Esophagus muscularis mucosa (tissue), 4 donors: ENCODE results near the gene RNF145. TPM values are rescaled to one million over a fixed set of nuclear protein-coding genes. Genes with fewer than 3 reads are reported as not detected.

ENCODE experiments used
- DNase-seq: peaks from one replicate; pipeline ENCODE4 v3.0.0-alpha.2; 2017; ENCODE audit errors: extremely low spot score
- H3K27ac ChIP-seq, 4 donors: fragments of 200-600 bp; sonication (generic); replicated peaks in 1 of 4; 1 replicate in 3 of 4; 2 replicates in 1 of 4; pipeline ENCODE4 v1.5.1; 2016 to 2019; ENCODE audit warnings: mild to moderate bottlenecking in 1 of 4
- H3K27me3 ChIP-seq, 4 donors: fragments of 200-600 bp; sonication (generic); one replicate each; pipeline versions ENCODE4 v1.5.1 to v1.6.0; 2016 to 2019
- H3K36me3 ChIP-seq, 4 donors: fragments of 200-600 bp; sonication (generic); one replicate each; pipeline ENCODE4 v1.5.1; 2016 to 2019
- H3K4me1 ChIP-seq, 4 donors: fragments of 200-600 bp; sonication (generic); one replicate each; pipeline ENCODE4 v1.5.1; 2016 to 2019
- H3K4me3 ChIP-seq, 4 donors: fragments of 200-600 bp; sonication (generic); 1 replicate in 2 of 4; 2 replicates in 2 of 4; pipeline ENCODE4 v1.5.1; 2016 to 2019; ENCODE audit warnings: mild to moderate bottlenecking in 4 of 4, moderate library complexity in 1 of 4
- H3K9me3 ChIP-seq, 4 donors: fragments of 200-600 bp; sonication (generic); 1 replicate in 3 of 4; 2 replicates in 1 of 4; pipeline ENCODE4 v1.5.1; 2016 to 2019
- EP300 ChIP-seq: sonication (generic); formaldehyde crosslinking; IDR thresholded peaks from one replicate; pipeline ENCODE4 v1.6.1; 2017; ENCODE audit warnings: antibody characterized with exemption
- POLR2A ChIP-seq: fragments of 450-650 bp; IDR thresholded peaks from one replicate; pipeline ENCODE4 v1.6.1; 2017; ENCODE audit warnings: antibody characterized with exemption, moderate library complexity, mild to moderate bottlenecking, low read depth
- POLR2AphosphoS5 ChIP-seq, 2 donors: sonication (generic); formaldehyde crosslinking; IDR thresholded peaks; one replicate each; pipeline ENCODE4 v1.6.1; 2017; ENCODE audit warnings: antibody characterized with exemption in 2 of 2
- WGBS: methylation state at CpG from one replicate; pipeline ENCODE4 v1.1.5; 2018; 5-methylcytosine and 5-hydroxymethylcytosine counted together
- intact Hi-C: fragments of 100-400 bp; cut with DNase I; formaldehyde crosslinking; loops from one replicate; pipeline ENCODE4 v1.15.1; 2023
- total RNA-seq, 4 donors: library from RNA; depleted of rRNA; stranded (reverse); fragments of >200 nt; gene quantifications; one replicate each; pipeline versions ENCODE4 v1.1.0 to v1.2.1, GENCODE V29; 2016
- TF ChIP-seq, protein P1 (sequence below), 3 experiments: fragments of 200-600 bp in 2 of 3; fragments of 450-650 bp in 1 of 3; sonication (generic) in 2 of 3; IDR thresholded peaks; one replicate each; pipeline ENCODE4 v1.5.1; 2017 to 2019; ENCODE audit warnings: antibody characterized with exemption in 3 of 3, mild to moderate bottlenecking in 2 of 3, moderate library complexity in 1 of 3

The RNF145 gene
- total RNA-seq, 4 donors from 2014 or later: 50.5 to 84.1 (median 63.9) TPM

DNA sequence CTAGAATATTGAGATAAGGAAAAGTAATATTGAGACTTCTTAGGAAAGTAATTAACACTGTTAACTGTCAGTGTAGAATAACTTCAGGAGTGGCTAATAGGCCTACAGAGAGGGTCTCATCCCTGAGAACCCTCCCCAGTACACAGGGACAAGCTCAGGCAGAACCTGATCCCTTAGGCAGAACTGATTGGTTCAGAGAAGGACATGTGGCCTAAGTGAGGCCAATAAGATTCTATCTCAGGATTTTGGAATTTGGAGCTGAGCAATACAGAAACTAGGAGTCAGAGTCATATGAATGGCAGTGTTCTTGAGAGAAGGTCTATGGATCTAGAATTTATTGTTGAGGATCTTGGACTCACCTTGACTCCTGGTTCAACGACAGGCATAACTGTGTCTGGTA lies 42.8 kb upstream of the RNF145 start:
- Histone ChIP-seq H3K27me3 (peaks cover 0 to 35% (median 0%) of the 10 kb centered on the region in 4 donors), H3K27ac (no peak overlapping the region), H3K36me3 (no peaks in the 10 kb centered on the region), H3K9me3 (no peaks in the 10 kb centered on the region), H3K4me3 (no peak overlapping the region), H3K4me1 (no peaks in the 10 kb centered on the region)
- no peak for DNase-seq
- 41% methylated on average over 1 of the region's 1 CpG for WGBS
- no peak for TF ChIP-seq POLR2A
- intact Hi-C loops: no loop called here

GRCh38 chr5:159249158-159249557 lies 39.8 kb upstream of the RNF145 start:
- WGBS: 83% methylated on average over 2 of the region's 2 CpGs
- TF ChIP-seq POLR2A: no peak
- TF ChIP-seq POLR2AphosphoS5 (IDR thresholded peaks at IDR 0.05): no peak
- no peak for TF ChIP-seq EP300
- TF ChIP-seq, protein P1, sequence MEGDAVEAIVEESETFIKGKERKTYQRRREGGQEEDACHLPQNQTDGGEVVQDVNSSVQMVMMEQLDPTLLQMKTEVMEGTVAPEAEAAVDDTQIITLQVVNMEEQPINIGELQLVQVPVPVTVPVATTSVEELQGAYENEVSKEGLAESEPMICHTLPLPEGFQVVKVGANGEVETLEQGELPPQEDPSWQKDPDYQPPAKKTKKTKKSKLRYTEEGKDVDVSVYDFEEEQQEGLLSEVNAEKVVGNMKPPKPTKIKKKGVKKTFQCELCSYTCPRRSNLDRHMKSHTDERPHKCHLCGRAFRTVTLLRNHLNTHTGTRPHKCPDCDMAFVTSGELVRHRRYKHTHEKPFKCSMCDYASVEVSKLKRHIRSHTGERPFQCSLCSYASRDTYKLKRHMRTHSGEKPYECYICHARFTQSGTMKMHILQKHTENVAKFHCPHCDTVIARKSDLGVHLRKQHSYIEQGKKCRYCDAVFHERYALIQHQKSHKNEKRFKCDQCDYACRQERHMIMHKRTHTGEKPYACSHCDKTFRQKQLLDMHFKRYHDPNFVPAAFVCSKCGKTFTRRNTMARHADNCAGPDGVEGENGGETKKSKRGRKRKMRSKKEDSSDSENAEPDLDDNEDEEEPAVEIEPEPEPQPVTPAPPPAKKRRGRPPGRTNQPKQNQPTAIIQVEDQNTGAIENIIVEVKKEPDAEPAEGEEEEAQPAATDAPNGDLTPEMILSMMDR (IDR thresholded peaks at IDR 0.05): no peak
- DNase-seq: no peak
- Histone ChIP-seq H3K36me3 (no peaks in the 10 kb centered on the region), H3K4me1 (no peaks in the 10 kb centered on the region), H3K9me3 (no peaks in the 10 kb centered on the region), H3K27ac (no peak overlapping the region), H3K4me3 (no peak overlapping the region), H3K27me3 (peaks cover 0 to 16% (median 0%) of the 10 kb centered on the region in 4 donors)
- intact Hi-C loops: no loop called here

DNA sequence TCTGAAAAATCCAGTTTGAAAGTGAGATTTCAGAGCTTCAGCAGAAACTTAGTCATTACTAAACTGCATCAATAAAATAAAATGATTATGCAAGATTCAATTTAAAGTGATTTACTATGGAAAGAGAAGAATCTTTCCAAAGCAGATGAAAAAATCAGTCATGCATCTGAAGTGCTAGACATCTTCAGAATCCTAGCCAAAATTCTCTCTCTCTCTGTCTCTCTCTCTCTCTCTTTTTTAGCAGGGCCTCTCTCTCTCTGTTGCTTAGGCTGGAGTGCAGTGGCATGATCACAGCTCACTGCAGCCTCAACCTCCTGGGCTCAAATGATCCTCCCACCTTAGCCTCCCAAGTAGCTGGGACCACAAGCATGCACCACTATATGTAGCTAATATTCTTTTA lies 35.5 kb upstream of the RNF145 start:
- Histone ChIP-seq H3K9me3 (no peaks in the 10 kb centered on the region), H3K36me3 (no peaks in the 10 kb centered on the region), H3K4me3 (no peak overlapping the region), H3K27ac (no peak overlapping the region), H3K4me1 (no peaks in the 10 kb centered on the region), H3K27me3 (peaks cover 0 to 12% (median 0%) of the 10 kb centered on the region in 4 donors)
- intact Hi-C loops: no loop called here
- TF ChIP-seq POLR2A: no peak
- TF ChIP-seq POLR2AphosphoS5 (IDR thresholded peaks at IDR 0.05): no peak
- no peak for TF ChIP-seq EP300
- TF ChIP-seq, protein P1 (IDR thresholded peaks at IDR 0.05): no peak
- DNase-seq: no peak

DNA sequence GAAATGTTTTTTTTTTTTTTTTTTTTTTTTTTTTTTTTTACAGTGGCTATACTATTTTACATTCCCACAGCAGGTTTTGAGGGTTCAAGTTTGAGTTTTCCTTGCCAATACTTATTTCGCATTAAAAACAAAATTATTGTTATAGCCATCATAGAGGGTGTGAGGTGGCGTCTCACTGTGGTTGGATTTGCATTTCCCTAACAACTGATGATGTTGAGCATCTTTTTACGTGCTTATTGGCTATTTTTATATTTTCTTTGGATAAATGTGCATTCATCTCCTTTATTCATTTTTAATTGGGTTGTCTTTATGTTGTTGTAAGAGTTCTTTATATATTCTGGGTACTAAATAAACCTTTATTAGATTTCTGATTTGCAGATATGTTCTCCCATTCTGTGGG lies 34.8 kb upstream of the RNF145 start:
- TF ChIP-seq POLR2AphosphoS5 (IDR thresholded peaks at IDR 0.05) (no peak), POLR2A (no peak), EP300 (no peak)
- TF ChIP-seq, protein P1 (IDR thresholded peaks at IDR 0.05): no peak
- WGBS: 66% methylated on average over 3 of the region's 3 CpGs

GRCh38 chr5:159243385-159243784 lies 34.0 kb upstream of the RNF145 start:
- TF ChIP-seq POLR2A: no peak
- TF ChIP-seq, protein P1 (IDR thresholded peaks at IDR 0.05): no peak
- no peak for TF ChIP-seq EP300
- TF ChIP-seq POLR2AphosphoS5 (IDR thresholded peaks at IDR 0.05): no peak
- intact Hi-C loops: no loop called here
- H3K27ac ChIP-seq: no peak overlapping the region
- H3K4me3 ChIP-seq: no peak overlapping the region
- H3K36me3 ChIP-seq: no peaks in the 10 kb centered on the region
- H3K27me3 ChIP-seq: peaks cover 0 to 5% (median 0%) of the 10 kb centered on the region in 4 donors
- no peaks in the 10 kb centered on the region for H3K9me3 ChIP-seq
- no peak for DNase-seq
- no peaks in the 10 kb centered on the region for H3K4me1 ChIP-seq

More for the DNA sequence above, 34.8 kb upstream of the RNF145 start:
- Histone ChIP-seq H3K4me1 (no peaks in the 10 kb centered on the region), H3K36me3 (no peaks in the 10 kb centered on the region), H3K27ac (no peak overlapping the region), H3K9me3 (no peaks in the 10 kb centered on the region), H3K27me3 (peaks cover 0 to 5% (median 0%) of the 10 kb centered on the region in 4 donors), H3K4me3 (no peak overlapping the region)
- intact Hi-C loops: no loop called here
- no peak for DNase-seq
